Adrenal gland (tissue), 12 donors: ENCODE results near the gene TLE2. TPM values are rescaled to one million over a fixed set of nuclear protein-coding genes. Genes with fewer than 3 reads are reported as not detected.

Source experiments
- DNase-seq, 7 donors: peaks; one replicate each; pipeline ENCODE4 v3.0.0-alpha.2; 2019 to 2020
- H3K27ac ChIP-seq, 5 donors: fragments of 200-600 bp; sonication (generic) in 4 of 5; 1 replicate in 3 of 5; 2 replicates in 2 of 5; pipeline versions ENCODE4 v1.5.1 to v1.8.0; 2016 to 2020; ENCODE audit warnings: mild to moderate bottlenecking in 1 of 5
- H3K27me3 ChIP-seq: fragments of 200-600 bp; 2 replicates; pipeline ENCODE4 v1.8.0; 2021
- H3K36me3 ChIP-seq, 2 donors: fragments of 200-600 bp; replicated peaks in 1 of 2; 1 replicate in 1 of 2; 2 replicates in 1 of 2; pipeline versions ENCODE4 v1.5.1 to v1.8.0; 2018 to 2022
- H3K4me1 ChIP-seq, 2 donors: fragments of 200-600 bp; replicated peaks in 1 of 2; 1 replicate in 1 of 2; 2 replicates in 1 of 2; pipeline versions ENCODE4 v1.5.1 to v1.8.0; 2018 to 2021
- H3K4me3 ChIP-seq, 4 donors: fragments of 200-600 bp; sonication (generic) in 3 of 4; one replicate each; pipeline ENCODE4 v1.5.1; 2016 to 2018
- H3K9me3 ChIP-seq, 3 donors: fragments of 200-600 bp; sonication (generic) in 1 of 3; replicated peaks in 1 of 3; 1 replicate in 2 of 3; 2 replicates in 1 of 3; pipeline versions ENCODE4 v1.5.1 to v1.8.0; 2016 to 2021
- POLR2A ChIP-seq, 2 donors: fragments of 450-650 bp; IDR thresholded peaks; one replicate each; pipeline ENCODE4 v1.6.1; 2017; ENCODE audit warnings: antibody characterized with exemption in 2 of 2, mild to moderate bottlenecking in 2 of 2, moderate library complexity in 1 of 2
- WGBS, 4 donors: extraction: QIAGEN DNeasy Blood & Tissue Kit in 2 of 4; methylation state at CpG; one replicate each; pipeline versions ENCODE4 v1.1.5 to v1.1.7; 2013 to 2017; 5-methylcytosine and 5-hydroxymethylcytosine counted together
- intact Hi-C, 2 donors: fragments of 100-400 bp; cut with DNase I; formaldehyde crosslinking; loops; one replicate each; pipeline versions ENCODE4 v1.14.1 to v1.15.0; 2022 to 2023
- polyA plus RNA-seq, 3 donors: library from polyadenylated mRNA; stranded (reverse); fragments of 200-250 nt in 2 of 3; fragments of 350-450 nt in 1 of 3; fragmentation: Illumina TruSeq in 1 of 3; extraction: RNeasy Lipid Tissue Mini Kit (QIAGEN cat#74804) in 1 of 3; gene quantifications; one replicate each; pipeline ENCODE4 v1.2.3, GENCODE V29; 2013 to 2014
- total RNA-seq, 9 donors: library from RNA; depleted of rRNA in 4 of 9; stranded (reverse); fragments of >200 nt in 4 of 9; fragments of 120-200 nt in 1 of 9; fragmentation: NEBNext Ultra II Directional in 1 of 9; extraction: Animal tissue kit (Norgen Biotek cat#: 25700) in 1 of 9; gene quantifications; one replicate each; pipeline versions ENCODE4 v1.1.0 to v1.2.4, GENCODE V29; 2013 to 2023
- TF ChIP-seq, protein P1 (sequence below), 6 experiments: fragments of 450-650 bp in 4 of 6; fragments of 200-600 bp in 2 of 6; sonication (generic) in 1 of 6; IDR thresholded peaks; 1 replicate in 5 of 6; 2 replicates in 1 of 6; pipeline versions ENCODE4 v1.5.1 to v1.8.0; 2016 to 2021; ENCODE audit warnings: antibody characterized with exemption in 6 of 6, mild to moderate bottlenecking in 2 of 6, moderate library complexity in 1 of 6
- donor health status: healthy with polysubstance abuse.
- donor health status: Bipolar disorder and iron deficiency.
- donor health status: DM: yes; HTN: yes; CAD: no.
- donor health status: DM: no; HTN: no; CAD: no.
- donor health status: DM: no; HTN: no; CAD: no.
- donor health status: DM: yes; HTN: yes; CAD: no.

The TLE2 gene
- total and polyA plus RNA-seq, 12 donors, result 4.0 to 106 (median 57.2) TPM

GRCh38 chr19:3055741-3056416, 26.8 kb upstream of the TLE2 start:
- no peaks in the 10 kb centered on the region for H3K27me3 ChIP-seq
- peak overlapping the region in 4 of 5 donors; percentile 53 to 97 (median 94) for H3K27ac ChIP-seq
- H3K36me3 ChIP-seq, result peaks cover 0 to 59% of the 10 kb centered on the region in 2 donors
- H3K4me1 ChIP-seq, result peaks cover 41 to 59% of the 10 kb centered on the region in 2 donors
- no peak overlapping the region for H3K4me3 ChIP-seq
- 31 to 70% (median 50%) methylated on average over 11 to 31 of the region's 31 CpGs for WGBS, 4 donors
- peak in 2 of 7 donors; percentile 53 to 55 for DNase-seq
- no peaks in the 10 kb centered on the region for H3K9me3 ChIP-seq
- intact Hi-C loops, result no loop called here
- TF ChIP-seq, protein P1, sequence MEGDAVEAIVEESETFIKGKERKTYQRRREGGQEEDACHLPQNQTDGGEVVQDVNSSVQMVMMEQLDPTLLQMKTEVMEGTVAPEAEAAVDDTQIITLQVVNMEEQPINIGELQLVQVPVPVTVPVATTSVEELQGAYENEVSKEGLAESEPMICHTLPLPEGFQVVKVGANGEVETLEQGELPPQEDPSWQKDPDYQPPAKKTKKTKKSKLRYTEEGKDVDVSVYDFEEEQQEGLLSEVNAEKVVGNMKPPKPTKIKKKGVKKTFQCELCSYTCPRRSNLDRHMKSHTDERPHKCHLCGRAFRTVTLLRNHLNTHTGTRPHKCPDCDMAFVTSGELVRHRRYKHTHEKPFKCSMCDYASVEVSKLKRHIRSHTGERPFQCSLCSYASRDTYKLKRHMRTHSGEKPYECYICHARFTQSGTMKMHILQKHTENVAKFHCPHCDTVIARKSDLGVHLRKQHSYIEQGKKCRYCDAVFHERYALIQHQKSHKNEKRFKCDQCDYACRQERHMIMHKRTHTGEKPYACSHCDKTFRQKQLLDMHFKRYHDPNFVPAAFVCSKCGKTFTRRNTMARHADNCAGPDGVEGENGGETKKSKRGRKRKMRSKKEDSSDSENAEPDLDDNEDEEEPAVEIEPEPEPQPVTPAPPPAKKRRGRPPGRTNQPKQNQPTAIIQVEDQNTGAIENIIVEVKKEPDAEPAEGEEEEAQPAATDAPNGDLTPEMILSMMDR (IDR thresholded peaks at IDR 0.05), result no peak
- TF ChIP-seq POLR2A (IDR thresholded peaks at IDR 0.05), result no peak

- 61 to 86% (median 69%) methylated on average over 8 to 20 of the region's 20 CpGs for WGBS, 4 donors
- no peak for DNase-seq
- H3K27me3 ChIP-seq, result no peaks in the 10 kb centered on the region
- H3K27ac ChIP-seq, result peak overlapping the region in 4 of 5 donors; percentile 53 to 96 (median 82)
- no peak overlapping the region for H3K4me3 ChIP-seq
- H3K9me3 ChIP-seq, result no peaks in the 10 kb centered on the region
- peaks cover 0 to 59% of the 10 kb centered on the region in 2 donors for H3K36me3 ChIP-seq
- peaks cover 34 to 53% of the 10 kb centered on the region in 2 donors for H3K4me1 ChIP-seq
- intact Hi-C loops, result no loop called here
- no peak for TF ChIP-seq POLR2A (IDR thresholded peaks at IDR 0.05)
- TF ChIP-seq, protein P1 (IDR thresholded peaks at IDR 0.05), result no peak
These were observed 26.1 kb upstream of the TLE2 start for GRCh38 chr19:3054972-3055740.

DNA sequence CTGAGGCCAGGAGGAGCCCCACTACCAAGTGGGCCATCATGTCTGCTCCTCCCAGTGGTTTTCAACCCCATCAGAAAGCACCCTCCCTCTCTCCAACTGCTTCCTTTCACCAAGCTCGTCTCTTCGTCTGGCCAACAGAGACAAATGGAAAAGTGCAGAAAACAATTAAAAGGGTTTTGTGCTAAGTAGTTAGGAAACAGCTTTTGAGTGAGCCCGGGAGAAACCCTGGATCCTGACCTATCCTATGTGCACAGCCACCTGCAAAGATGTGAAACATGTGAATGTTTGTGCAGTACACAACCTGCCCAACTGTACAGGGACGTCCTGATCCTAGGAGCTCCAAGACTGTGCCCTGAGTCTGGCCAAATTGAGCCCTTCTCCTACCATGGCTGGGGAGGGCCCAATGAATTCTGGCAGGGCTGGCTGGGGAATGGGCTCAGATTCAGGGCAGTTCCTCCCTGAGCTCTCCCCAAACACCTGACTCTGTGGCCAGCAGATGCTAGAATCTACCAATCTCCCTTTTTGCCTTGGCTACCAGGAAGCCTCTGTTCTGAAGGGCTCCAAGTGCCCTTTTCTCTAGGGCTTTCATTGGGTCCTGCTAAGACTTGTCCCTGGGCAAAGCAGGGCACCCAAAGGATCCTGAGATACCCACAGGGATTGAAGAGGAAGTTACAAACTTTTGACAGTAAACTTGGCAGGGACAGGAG, 25.3 kb upstream of the TLE2 start:
- peak overlapping the region in 2 of 5 donors; percentile 15 to 96 for H3K27ac ChIP-seq
- intact Hi-C loops, result no loop called here
- no peak for DNase-seq
- H3K4me1 ChIP-seq, result peaks cover 34 to 46% of the 10 kb centered on the region in 2 donors
- no peaks in the 10 kb centered on the region for H3K27me3 ChIP-seq
- no peak overlapping the region for H3K4me3 ChIP-seq
- peaks cover 0 to 51% of the 10 kb centered on the region in 2 donors for H3K36me3 ChIP-seq
- 58 to 74% (median 61%) methylated on average over 4 of the region's 4 CpGs for WGBS, 4 donors
- no peak for TF ChIP-seq POLR2A (IDR thresholded peaks at IDR 0.05)
- TF ChIP-seq, protein P1 (IDR thresholded peaks at IDR 0.05), result no peak
- H3K9me3 ChIP-seq, result no peaks in the 10 kb centered on the region

DNA sequence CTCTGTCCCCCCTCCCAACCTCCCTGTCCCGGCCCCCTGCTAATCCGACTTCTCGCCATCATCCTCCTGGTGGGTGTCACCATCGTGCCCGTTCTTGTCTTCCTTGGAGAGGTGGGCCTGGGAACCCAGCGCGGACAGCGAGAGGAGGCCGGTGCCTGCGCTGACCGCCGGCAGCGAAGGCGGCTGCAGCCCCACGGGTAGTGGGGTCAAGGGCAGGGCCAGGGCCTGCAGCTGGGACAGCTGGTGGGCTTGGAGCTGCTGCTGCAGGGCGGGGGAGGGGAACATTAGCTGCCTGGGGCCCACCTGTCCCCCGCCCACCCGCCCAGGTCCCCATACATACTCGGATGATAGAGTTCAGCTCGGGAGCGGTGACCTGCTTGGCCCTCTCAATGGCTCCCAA, 24.7 kb upstream of the TLE2 start:
- peaks cover 31 to 39% of the 10 kb centered on the region in 2 donors for H3K4me1 ChIP-seq
- DNase-seq, result no peak
- peak overlapping the region in 2 of 5 donors; percentile 26 to 96 for H3K27ac ChIP-seq
- no peak for TF ChIP-seq POLR2A (IDR thresholded peaks at IDR 0.05)
- TF ChIP-seq, protein P1 (IDR thresholded peaks at IDR 0.05), result no peak
- 49 to 79% (median 67%) methylated on average over 13 to 21 of the region's 21 CpGs for WGBS, 4 donors
- intact Hi-C loops, result no loop called here
- H3K27me3 ChIP-seq, result no peaks in the 10 kb centered on the region
- H3K36me3 ChIP-seq, result peaks cover 0 to 45% of the 10 kb centered on the region in 2 donors
- H3K9me3 ChIP-seq, result no peaks in the 10 kb centered on the region
- no peak overlapping the region for H3K4me3 ChIP-seq
